GM12878 (cell line): ENCODE measurements around the gene RGP1. TPM values are rescaled to one million over a fixed set of nuclear protein-coding genes. Genes with fewer than 3 reads are reported as not detected.
A peak's percentile ranks its signal among the peaks of the same experiment; 100 is the strongest.

Experiments used
- ATAC-seq: fragments of 200-7000 bp; cut with Tn5 transposase; 3 replicates; pipeline ENCODE4 v1.9.1; 2020; ENCODE audit warnings: mild to moderate bottlenecking, moderate library complexity
- BruUV-seq: library from RNA; stranded (reverse); fragments of 400-500 nt; replicated peaks from 2 replicates; lab custom pipeline; 2021; lab: Mats Ljungman, UMichigan
- CTCF ChIA-PET: fragments of 300-600 bp; sonication (Branson Sonifier 250); formaldehyde crosslinking; extraction: SDS; loops from one replicate; lab custom pipeline; 2021; ENCODE audit warnings: inconsistent platforms; lab: Yijun Ruan, JAX
- POLR2A ChIA-PET: fragments of 350-600 bp; formaldehyde crosslinking; extraction: SDS; loops from one replicate; lab custom pipeline; 2021; ENCODE audit warnings: inconsistent platforms; lab: Charles Lee
- RAD21 ChIA-PET: fragments of 300-600 bp; sonication (Branson Sonifier 250); formaldehyde crosslinking; loops from one replicate; lab custom pipeline; 2023; ENCODE audit warnings: antibody characterized with exemption; ENCODE audit not compliant: unreplicated experiment; lab: Charles Lee
- SMC1A ChIA-PET: fragments of 300-600 bp; sonication (Branson Sonifier 250); formaldehyde crosslinking; loops from one replicate; lab custom pipeline; 2023; ENCODE audit not compliant: unreplicated experiment, uncharacterized antibody; lab: Charles Lee
- DNase-seq: peaks from one replicate; pipeline ENCODE4 v3.0.0-alpha.2; 2011; ENCODE audit warnings: low read depth, low spot score
- FAIRE-seq: peaks from 3 replicates; lab custom pipeline; 2011; peaks lifted over from hg19 to GRCh38; lab: Jason Lieb, UNC
- H2AFZ ChIP-seq: 2 replicates; pipeline ENCODE4 v1.6.0; 2011; ENCODE audit warnings: low read depth, low read length, control low read depth; ENCODE audit not compliant: control insufficient read depth
- H3K27ac ChIP-seq: 2 replicates; pipeline ENCODE4 v1.5.1; 2011; ENCODE audit warnings: control low read depth; ENCODE audit not compliant: control insufficient read depth, insufficient read depth
- H3K27me3 ChIP-seq, 2 experiments: replicated peaks in 1 of 2; 2 replicates each; pipeline versions ENCODE4 v1.6.0 to v1.6.1; 2011; ENCODE audit warnings: low read length in 1 of 2; ENCODE audit not compliant: control insufficient read depth in 2 of 2, insufficient read depth in 2 of 2
- H3K36me3 ChIP-seq, 2 experiments: 2 replicates each; pipeline ENCODE4 v1.5.1; 2011; ENCODE audit warnings: low read length in 1 of 2; ENCODE audit not compliant: control insufficient read depth in 2 of 2, insufficient read depth in 2 of 2
- H3K4me1 ChIP-seq: 2 replicates; pipeline ENCODE4 v1.6.1; 2011; ENCODE audit warnings: mild to moderate bottlenecking, low read length, moderate library complexity, mixed read lengths; ENCODE audit not compliant: control insufficient read depth, insufficient read depth
- H3K4me2 ChIP-seq: 2 replicates; pipeline ENCODE4 v1.6.0; 2011; ENCODE audit warnings: control low read depth; ENCODE audit not compliant: control insufficient read depth, insufficient read depth
- H3K4me3 ChIP-seq: fragments of 200-600 bp; sonication (generic); 2 replicates; pipeline ENCODE4 v1.5.1; 2016
- H3K79me2 ChIP-seq: 2 replicates; pipeline ENCODE4 v1.6.0; 2011; ENCODE audit warnings: low read length; ENCODE audit not compliant: control insufficient read depth, insufficient read depth
- H3K9ac ChIP-seq: 2 replicates; pipeline ENCODE4 v1.8.0; 2011; ENCODE audit warnings: low read length, control low read depth, mixed read lengths; ENCODE audit not compliant: control insufficient read depth, insufficient read depth
- H3K9me3 ChIP-seq: replicated peaks from 3 replicates; pipeline ENCODE4 v1.5.1; 2011; ENCODE audit warnings: mild to moderate bottlenecking, low read length; ENCODE audit not compliant: control insufficient read depth, insufficient read depth
- H4K20me1 ChIP-seq: 2 replicates; pipeline ENCODE4 v1.6.0; 2011; ENCODE audit not compliant: control insufficient read depth, insufficient read depth
- ASH2L ChIP-seq: fragments of 300-600, 200-600 bp; sonication (generic); IDR thresholded peaks from 2 replicates; pipeline ENCODE4 v1.6.1; 2017; ENCODE audit warnings: low read depth, mild to moderate bottlenecking, borderline replicate concordance
- BCL11A ChIP-seq: IDR thresholded peaks from 2 replicates; pipeline ENCODE4 v1.6.1; 2011; ENCODE audit warnings: low read depth, low read length
- BHLHE40 ChIP-seq, 2 experiments: fragments of 450-650 bp in 1 of 2; IDR thresholded peaks; 2 replicates each; pipeline ENCODE4 v1.6.1; 2011 to 2017; ENCODE audit warnings: low read depth in 2 of 2, borderline replicate concordance in 1 of 2, improper control_type of control experiment in 1 of 2, low read length in 1 of 2, mild to moderate bottlenecking in 1 of 2
- ESRRA ChIP-seq: IDR thresholded peaks from 2 replicates; pipeline ENCODE4 v1.6.1; 2012; ENCODE audit warnings: mild to moderate bottlenecking, low read length, improper control_type of control experiment
- EZH2 ChIP-seq: IDR thresholded peaks from 2 replicates; pipeline ENCODE4 v1.6.1; 2012; ENCODE audit warnings: low read depth, mild to moderate bottlenecking, control low read depth, inconsistent platforms, low read length, borderline replicate concordance; ENCODE audit not compliant: control insufficient read depth
- HCFC1 ChIP-seq: fragments of 150-350 bp; IDR thresholded peaks from 2 replicates; pipeline ENCODE4 v1.6.1; 2014; ENCODE audit warnings: low read length
- IRF4 ChIP-seq: IDR thresholded peaks from 2 replicates; pipeline ENCODE4 v1.6.1; 2011; ENCODE audit warnings: low read depth, low read length
- KDM1A ChIP-seq: fragments of 200-600 bp; sonication (generic); IDR thresholded peaks from 2 replicates; pipeline ENCODE4 v1.6.1; 2016; ENCODE audit warnings: borderline replicate concordance
- MEF2B ChIP-seq: fragments of 450-650 bp; IDR thresholded peaks from 2 replicates; pipeline ENCODE4 v1.6.1; 2018; ENCODE audit warnings: mild to moderate bottlenecking, moderate library complexity; ENCODE audit not compliant: partially characterized antibody, poor library complexity, severe bottlenecking
- MTA2 ChIP-seq: fragments of 450-650 bp; IDR thresholded peaks from 2 replicates; pipeline ENCODE4 v1.6.1; 2016; ENCODE audit warnings: low read depth, mild to moderate bottlenecking, moderate library complexity
- NFXL1 ChIP-seq: fragments of 450-650 bp; IDR thresholded peaks from 2 replicates; pipeline ENCODE4 v1.6.1; 2017; ENCODE audit warnings: antibody characterized with exemption, mild to moderate bottlenecking, borderline replicate concordance
- PML ChIP-seq: IDR thresholded peaks from 2 replicates; pipeline ENCODE4 v1.6.1; 2012; ENCODE audit warnings: low read length, inconsistent platforms
- POLR2A ChIP-seq: IDR thresholded peaks from 2 replicates; pipeline ENCODE4 v1.6.1; 2011; ENCODE audit warnings: low read depth, mild to moderate bottlenecking, low read length
- RUNX3 ChIP-seq: IDR thresholded peaks from 2 replicates; pipeline ENCODE4 v1.6.1; 2012; ENCODE audit warnings: low read length, inconsistent platforms
- YY1 ChIP-seq: IDR thresholded peaks from 2 replicates; pipeline ENCODE4 v1.6.1; 2011; ENCODE audit warnings: low read depth, mild to moderate bottlenecking, low read length
- ZBED1 ChIP-seq: IDR thresholded peaks from 2 replicates; pipeline ENCODE4 v1.6.1; 2016; ENCODE audit warnings: borderline replicate concordance
- ZBTB11 ChIP-seq: fragments of 450-650 bp; formaldehyde crosslinking; IDR thresholded peaks from 2 replicates; pipeline ENCODE4 v1.5.0; 2022; ENCODE audit warnings: mild to moderate bottlenecking, missing genetic modification characterization
- WGBS: methylation state at CpG from one replicate; pipeline ENCODE4 v1.1.6; 2016; ENCODE audit warnings: low lambda C conversion rate; ENCODE audit not compliant: insufficient replicate concordance, insufficient coverage; ENCODE audit errors: missing lambda C conversion rate; 5-methylcytosine and 5-hydroxymethylcytosine counted together
- in situ Hi-C: fragments of 300-500 bp; cut with MboI; formaldehyde crosslinking; loops from 9 replicates; pipeline ENCODE4 v1.14.3; 2018; ENCODE audit warnings: mixed read lengths
- intact Hi-C: fragments of 100-400 bp; cut with micrococcal nuclease; formaldehyde crosslinking; loops from one replicate; pipeline ENCODE4 v1.14.2; 2022; ENCODE audit not compliant: unreplicated experiment
- polyA plus RNA-seq, 11 experiments: library from polyadenylated mRNA; depleted of rRNA in 4 of 11; unstranded in 6 of 11; stranded (reverse) in 5 of 11; fragments of >200 nt; fragmentation: Nextera tagmentation in 4 of 11; fragmentation: Illumina TruSeq in 1 of 11; extraction: Ambion mirVana in 4 of 11; extraction: Trizol in 1 of 11; gene quantifications; 1 replicate in 1 of 11; 2 replicates in 10 of 11; pipeline versions ENCODE4 v1.2.1 to v1.2.3, GENCODE V29; 2011 to 2016; ENCODE audit warnings: inconsistent platforms in 2 of 11, missing spikeins in 2 of 11, low read depth in 1 of 11
- total RNA-seq, 4 experiments: library from RNA; depleted of rRNA in 3 of 4; stranded (reverse); fragments of >200 nt in 3 of 4; fragmentation: Illumina TruSeq in 1 of 4; extraction: Trizol in 1 of 4; gene quantifications; 2 replicates each; pipeline versions ENCODE4 v1.2.1 to v1.2.3, GENCODE V29; 2013 to 2021
- TF ChIP-seq, protein P1 (sequence below): fragments of 450-650 bp; IDR thresholded peaks from 2 replicates; pipeline ENCODE4 v1.6.1; 2017; ENCODE audit warnings: mild to moderate bottlenecking, low read depth, inconsistent platforms; ENCODE audit not compliant: poor library complexity, severe bottlenecking

The RGP1 gene
- total and polyA plus RNA-seq, 10 of the 15 experiments (the other 5 are each of a cell fraction or from before 2014, with no cell fraction given): 0.44 to 14.9 (median 7.4) TPM

DNA sequence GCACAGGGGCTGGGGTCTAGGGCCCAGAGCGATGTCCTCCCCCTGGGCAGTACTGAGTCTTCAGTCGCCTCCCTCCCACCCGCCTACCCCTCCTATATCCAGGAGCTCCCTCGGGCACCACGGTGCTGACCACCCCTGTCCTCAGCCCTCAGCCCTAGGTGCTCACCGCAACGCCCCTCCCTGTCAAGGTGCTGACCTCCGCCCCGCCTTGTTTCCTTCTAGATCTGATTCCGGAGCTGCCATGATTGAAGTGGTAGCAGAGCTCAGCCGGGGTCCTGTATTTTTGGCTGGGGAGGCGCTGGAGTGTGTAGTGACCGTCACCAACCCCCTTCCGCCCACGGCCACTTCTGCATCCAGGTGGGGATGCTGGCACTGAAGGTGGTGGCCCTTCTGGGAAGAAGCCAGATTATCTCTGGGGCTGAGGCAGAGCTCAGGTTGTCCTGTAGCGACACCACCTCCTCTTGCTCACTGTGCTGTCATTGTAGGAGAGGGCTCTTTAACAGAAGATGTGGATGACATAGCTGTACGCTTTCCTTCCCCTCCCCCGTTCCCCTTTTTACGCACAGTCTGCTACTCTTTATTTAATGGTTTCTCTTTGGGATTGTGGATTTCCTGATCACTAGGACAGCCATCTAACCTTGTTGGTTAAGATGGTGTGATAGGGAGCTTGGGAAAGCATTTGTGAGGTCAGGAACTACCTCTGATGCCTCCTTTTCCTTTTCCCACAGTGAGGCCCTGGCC lies 598 bp downstream of the RGP1 start (continued):
- TF ChIP-seq MTA2: 0 out of 2 replicates have a peak, but pooled peaks have one; percentile 23
- peak; percentile 11 for TF ChIP-seq MEF2B
- TF ChIP-seq KDM1A: no peak

GRCh38 chr9:35750256-35750531 lies 1.1 kb downstream of the RGP1 start:
- H3K4me2 ChIP-seq: peak overlapping the region; percentile 84
- WGBS: 82% methylated on average over 4 of the region's 4 CpGs
- in situ Hi-C loops (no loop called here), intact Hi-C loops (no loop called here)
- FAIRE-seq (no peak), ATAC-seq (no peak), DNase-seq (no peak)
- no peaks in the 10 kb centered on the region for H3K27me3 ChIP-seq
- peak overlapping the region; percentile 99 for H3K4me3 ChIP-seq
- H3K27ac ChIP-seq: peak overlapping the region; percentile 75; the same call in 1 of the 2 replicates
- POLR2A ChIA-PET: interaction anchor here (0.6 to 6.2 kb wide), 8 partner anchors 10 to 134 kb away, joined by 3 to 70 read pairs (median 4); partner anchors contain the start of genes CCDC107, CREB3, RMRP and SPAG8
- H3K79me2 ChIP-seq: peaks cover 45% of the 10 kb centered on the region
- no peaks in the 10 kb centered on the region; the same call in 1 of the 2 replicates for H4K20me1 ChIP-seq
- H3K9ac ChIP-seq: peak overlapping the region; percentile 82
- CTCF ChIA-PET: interaction anchor here (0.7 to 9.5 kb wide), 6 partner anchors 15 to 55 kb away, joined by 3 to 147 read pairs (median 7); partner anchors contain the start of genes CREB3 and TLN1
- H2AFZ ChIP-seq: no peak overlapping the region
- H3K36me3 ChIP-seq: peaks cover 5 to 18% of the 10 kb centered on the region in 2 experiments
- SMC1A ChIA-PET: interaction anchor here (0.9 to 4.1 kb wide), 7 partner anchors 19 to 132 kb away, joined by 3 to 39 read pairs (median 7); partner anchors contain the start of genes ARHGEF39, CREB3, SPAG8 and TLN1
- BruUV-seq: no TSS peak
- peaks cover 4% of the 10 kb centered on the region for H3K4me1 ChIP-seq
- no peaks in the 10 kb centered on the region for H3K9me3 ChIP-seq
- RAD21 ChIA-PET: interaction anchor here (1.0 to 5.0 kb wide), 5 partner anchors 20 to 146 kb away, joined by 3 to 74 read pairs (median 5); partner anchors contain the start of genes CREB3 and TLN1
- TF ChIP-seq NFXL1 (no peak), ZBTB11 (no peak), HCFC1 (no peak), BHLHE40 (IDR thresholded peaks at IDR 0.05; ENCODE audit: borderline replicate concordance in 1 of 2, low read depth in 2 of 2, low read length in 1 of 2) (no peak), IRF4 (no peak), YY1 (no peak), PML (no peak), EZH2 (no peak), RUNX3 (no peak), BCL11A (no peak), ZBED1 (no peak), KDM1A (no peak), ESRRA (no peak), POLR2A (no peak), ASH2L (no peak)
- TF ChIP-seq, protein P1, sequence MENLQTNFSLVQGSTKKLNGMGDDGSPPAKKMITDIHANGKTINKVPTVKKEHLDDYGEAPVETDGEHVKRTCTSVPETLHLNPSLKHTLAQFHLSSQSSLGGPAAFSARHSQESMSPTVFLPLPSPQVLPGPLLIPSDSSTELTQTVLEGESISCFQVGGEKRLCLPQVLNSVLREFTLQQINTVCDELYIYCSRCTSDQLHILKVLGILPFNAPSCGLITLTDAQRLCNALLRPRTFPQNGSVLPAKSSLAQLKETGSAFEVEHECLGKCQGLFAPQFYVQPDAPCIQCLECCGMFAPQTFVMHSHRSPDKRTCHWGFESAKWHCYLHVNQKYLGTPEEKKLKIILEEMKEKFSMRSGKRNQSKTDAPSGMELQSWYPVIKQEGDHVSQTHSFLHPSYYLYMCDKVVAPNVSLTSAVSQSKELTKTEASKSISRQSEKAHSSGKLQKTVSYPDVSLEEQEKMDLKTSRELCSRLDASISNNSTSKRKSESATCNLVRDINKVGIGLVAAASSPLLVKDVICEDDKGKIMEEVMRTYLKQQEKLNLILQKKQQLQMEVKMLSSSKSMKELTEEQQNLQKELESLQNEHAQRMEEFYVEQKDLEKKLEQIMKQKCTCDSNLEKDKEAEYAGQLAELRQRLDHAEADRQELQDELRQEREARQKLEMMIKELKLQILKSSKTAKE: no peak
